ENCODE results near the gene SLC22A16. TPM values are rescaled to one million over a fixed set of nuclear protein-coding genes. Genes with fewer than 3 reads are reported as not detected.

The SLC22A16 gene
- total and polyA plus RNA-seq, 2 experiments from 2014 or later: not detected

DNA sequence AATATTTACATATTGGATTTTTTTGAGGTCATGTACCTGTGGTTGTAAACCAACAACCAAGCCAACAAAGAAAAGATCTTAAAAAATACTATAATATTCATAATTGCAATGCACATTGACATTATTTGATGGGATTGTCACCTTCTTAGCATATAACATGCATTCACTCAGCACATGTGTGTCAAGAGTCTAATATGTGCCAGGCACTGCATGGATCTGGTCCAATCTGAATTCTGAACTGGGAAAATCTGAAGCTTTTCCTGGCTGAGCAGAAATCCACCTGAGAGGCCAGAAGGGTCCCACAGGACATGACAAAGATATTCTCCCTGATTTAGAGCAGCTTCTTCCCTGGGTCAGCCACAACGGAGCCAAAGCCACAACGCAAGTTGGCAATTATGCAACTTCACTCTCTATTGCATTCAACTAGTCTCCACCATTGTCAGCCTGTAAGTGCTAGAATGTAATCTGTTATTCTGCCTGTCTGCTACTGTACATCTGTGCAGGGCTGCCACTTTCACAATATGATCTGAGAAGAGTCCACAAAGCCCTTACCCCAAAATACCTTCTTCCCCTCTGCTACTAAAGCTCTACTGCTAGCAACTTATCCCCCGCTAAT is 44.0 kb downstream of the SLC22A16 start:
- Histone ChIP-seq H3K27me3 (no peaks in the 10 kb centered on the region), H3K27ac (no peak overlapping the region), H3K9me3 (ENCODE audit: low read depth) (no peaks in the 10 kb centered on the region), H3K4me1 (ENCODE audit: low read depth) (peaks cover 5% of the 10 kb centered on the region), H3K4me3 (no peak overlapping the region), H3K36me3 (no peaks in the 10 kb centered on the region)
- peak in 1 of 2 donors; percentile 8 for DNase-seq (ENCODE audit: low read depth in 1 of 2, low spot score in 1 of 2)
- TF ChIP-seq CTCF (IDR thresholded peaks at IDR 0.05; ENCODE audit: low read depth, low read length): no peak

DNA sequence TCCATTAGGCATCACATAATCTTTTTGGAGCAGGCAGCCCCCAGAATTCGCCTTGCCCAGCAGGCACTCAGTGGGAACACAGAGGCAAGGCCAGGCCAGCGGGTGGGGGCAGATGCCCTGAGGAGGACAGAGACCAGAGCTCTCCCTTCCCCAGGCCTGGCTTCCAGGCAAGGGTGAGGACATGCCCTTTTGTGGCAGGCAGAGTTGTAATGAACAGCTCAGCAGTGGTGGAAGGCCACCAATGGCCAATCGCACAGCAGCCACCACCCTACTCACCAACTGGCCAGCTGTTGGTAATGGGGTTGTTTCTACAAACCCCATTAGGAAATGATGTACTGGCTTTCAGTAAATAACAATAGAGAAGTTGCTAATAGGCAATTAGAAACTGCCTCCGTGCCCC is 45.7 kb downstream of the SLC22A16 start:
- TF ChIP-seq CTCF (IDR thresholded peaks at IDR 0.05; ENCODE audit: low read depth, low read length): no peak
- no peak for DNase-seq (ENCODE audit: low read depth in 1 of 2, low spot score in 1 of 2)
- H3K4me1 ChIP-seq (ENCODE audit: low read depth): peaks cover 5% of the 10 kb centered on the region

GRCh38 chr6:110430236-110430635 is 46.2 kb downstream of the SLC22A16 start:
- Histone ChIP-seq H3K36me3 (no peaks in the 10 kb centered on the region), H3K4me1 (ENCODE audit: low read depth) (peaks cover 5% of the 10 kb centered on the region), H3K9me3 (ENCODE audit: low read depth) (no peaks in the 10 kb centered on the region), H3K27me3 (no peaks in the 10 kb centered on the region), H3K27ac (no peak overlapping the region), H3K4me3 (no peak overlapping the region)
- TF ChIP-seq CTCF (IDR thresholded peaks at IDR 0.05; ENCODE audit: low read depth, low read length): no peak
- DNase-seq (ENCODE audit: low read depth in 1 of 2, low spot score in 1 of 2): no peak

More for the DNA sequence above, 45.7 kb downstream of the SLC22A16 start:
- Histone ChIP-seq H3K36me3 (no peaks in the 10 kb centered on the region), H3K27ac (no peak overlapping the region), H3K9me3 (ENCODE audit: low read depth) (no peaks in the 10 kb centered on the region), H3K27me3 (no peaks in the 10 kb centered on the region), H3K4me3 (no peak overlapping the region)

- Histone ChIP-seq H3K27me3 (no peaks in the 10 kb centered on the region), H3K4me1 (ENCODE audit: low read depth) (peaks cover 5% of the 10 kb centered on the region), H3K9me3 (ENCODE audit: low read depth) (no peaks in the 10 kb centered on the region), H3K27ac (no peak overlapping the region), H3K36me3 (no peaks in the 10 kb centered on the region), H3K4me3 (no peak overlapping the region)
- no peak for DNase-seq (ENCODE audit: low read depth in 1 of 2, low spot score in 1 of 2)
- TF ChIP-seq CTCF (IDR thresholded peaks at IDR 0.05; ENCODE audit: low read depth, low read length): no peak
Observed at GRCh38 chr6:110428153-110428552, 48.3 kb downstream of the SLC22A16 start.

- no peaks in the 10 kb centered on the region for H3K36me3 ChIP-seq
- no peak for DNase-seq (ENCODE audit: low read depth in 1 of 2, low spot score in 1 of 2)
- no peak for TF ChIP-seq CTCF (IDR thresholded peaks at IDR 0.05; ENCODE audit: low read depth, low read length)
- H3K27me3 ChIP-seq: no peaks in the 10 kb centered on the region
- no peak overlapping the region for H3K27ac ChIP-seq
- no peaks in the 10 kb centered on the region for H3K9me3 ChIP-seq (ENCODE audit: low read depth)
- H3K4me3 ChIP-seq: no peak overlapping the region
- no peaks in the 10 kb centered on the region for H3K4me1 ChIP-seq (ENCODE audit: low read depth)
Observed at GRCh38 chr6:110425816-110426215, 50.6 kb downstream of the SLC22A16 start.

Measured in cardiac muscle cell (in vitro differentiated cells and primary cell).